ENCODE measurements around the gene STAM2.
"Not testable (repeated sequence)": the region's sequence is repeated elsewhere in the genome, so short reads cannot be mapped to it uniquely, and the experiment has no call there.

The STAM2 gene

GRCh38 chr2:152173831-152174230, 1.7 kb downstream of the STAM2 start:
- TF ChIP-seq CSRNP3 (CRISPR knock-in tag; IDR thresholded peaks at IDR 0.05) (no peak), ZFP3 (CRISPR knock-in tag; IDR thresholded peaks at IDR 0.05) (no peak)
- ATAC-seq: no peak

- not testable (repeated sequence) for ATAC-seq
Measured at GRCh38 chr2:152172201-152172785, 3.3 kb downstream of the STAM2 start.

GRCh38 chr2:152171718-152172117, 3.8 kb downstream of the STAM2 start:
- no peak for ATAC-seq
- TF ChIP-seq TCF4 (CRISPR knock-in tag; IDR thresholded peaks at IDR 0.05; ENCODE audit: borderline replicate concordance): no peak
- no peak for TF ChIP-seq ZNF565 (CRISPR knock-in tag; conservative IDR thresholded peaks at IDR 0.05; ENCODE audit: low read depth)

GRCh38 chr2:152169158-152169557, 6.4 kb downstream of the STAM2 start:
- not testable (repeated sequence) for ATAC-seq

GRCh38 chr2:152167470-152167869, 8.1 kb downstream of the STAM2 start:
- ATAC-seq: not testable (repeated sequence)

GRCh38 chr2:152167065-152167464, 8.5 kb downstream of the STAM2 start:
- no peak for ATAC-seq
- TF ChIP-seq ESRRG (CRISPR knock-in tag; IDR thresholded peaks at IDR 0.05): no peak
- no peak for TF ChIP-seq OSR1 (CRISPR knock-in tag; IDR thresholded peaks at IDR 0.05)
- TF ChIP-seq ZFP3 (CRISPR knock-in tag; IDR thresholded peaks at IDR 0.05): no peak
- no peak for TF ChIP-seq CSDC2 (CRISPR knock-in tag; IDR thresholded peaks at IDR 0.05)
- TF ChIP-seq CSRNP3 (CRISPR knock-in tag; IDR thresholded peaks at IDR 0.05): no peak
- no peak for TF ChIP-seq POU6F1 (CRISPR knock-in tag; IDR thresholded peaks at IDR 0.05; ENCODE audit: borderline replicate concordance, low read depth)
- TF ChIP-seq SNAI2 (CRISPR knock-in tag; IDR thresholded peaks at IDR 0.05): no peak
- TF ChIP-seq ZNF8 (CRISPR knock-in tag; IDR thresholded peaks at IDR 0.05): no peak
- TF ChIP-seq ISL1 (CRISPR knock-in tag; IDR thresholded peaks at IDR 0.05): no peak
- TF ChIP-seq BACH2 (CRISPR knock-in tag; IDR thresholded peaks at IDR 0.05; ENCODE audit: borderline replicate concordance): no peak
- TF ChIP-seq PPARA (CRISPR knock-in tag; IDR thresholded peaks at IDR 0.05; ENCODE audit: borderline replicate concordance): no peak
- TF ChIP-seq ZNF70 (CRISPR knock-in tag; IDR thresholded peaks at IDR 0.05): no peak
- no peak for TF ChIP-seq TCF4 (CRISPR knock-in tag; IDR thresholded peaks at IDR 0.05; ENCODE audit: borderline replicate concordance)
- TF ChIP-seq TOX (CRISPR knock-in tag; IDR thresholded peaks at IDR 0.05; ENCODE audit: borderline replicate concordance): no peak
- no peak for TF ChIP-seq ARNTL (CRISPR knock-in tag; IDR thresholded peaks at IDR 0.05; ENCODE audit: borderline replicate concordance, low read depth)
- TF ChIP-seq CREB5 (CRISPR knock-in tag; IDR thresholded peaks at IDR 0.05; ENCODE audit: low read depth): no peak
- TF ChIP-seq RARB (CRISPR knock-in tag; IDR thresholded peaks at IDR 0.05): no peak
- no peak for TF ChIP-seq TSHZ2 (CRISPR knock-in tag; IDR thresholded peaks at IDR 0.05)
- no peak for TF ChIP-seq ZC3H10 (CRISPR knock-in tag; IDR thresholded peaks at IDR 0.05)

All from SK-N-SH treated with all-trans-retinoic acid at 6 μM for 48 hours (cell line).